Muscle layer of duodenum (tissue), 2 donors: ENCODE results near the gene CPNE7.

Source experiments
- H3K27ac ChIP-seq: one replicate; pipeline ENCODE4 v1.7.0; 2013; ENCODE audit warnings: mild to moderate bottlenecking, low read length
- H3K27me3 ChIP-seq: one replicate; pipeline ENCODE4 v1.7.0; 2013; ENCODE audit warnings: low read depth, mild to moderate bottlenecking, control low read depth, low read length
- H3K36me3 ChIP-seq, 2 donors: one replicate each; pipeline ENCODE4 v1.7.0; 2013; ENCODE audit warnings: low read length in 2 of 2, control low read depth in 1 of 2, mild to moderate bottlenecking in 1 of 2; ENCODE audit not compliant: insufficient read depth in 2 of 2, control insufficient read depth in 1 of 2
- H3K4me1 ChIP-seq, 2 donors: one replicate each; pipeline ENCODE4 v1.7.0; 2013; ENCODE audit warnings: low read length in 2 of 2, mild to moderate bottlenecking in 2 of 2, control low read depth in 1 of 2, moderate library complexity in 1 of 2; ENCODE audit not compliant: insufficient read depth in 2 of 2, control insufficient read depth in 1 of 2
- H3K4me3 ChIP-seq, 2 donors: one replicate each; pipeline ENCODE4 v1.7.0; 2013; ENCODE audit warnings: low read length in 2 of 2, low read depth in 1 of 2, mild to moderate bottlenecking in 1 of 2
- H3K9me3 ChIP-seq, 2 donors: one replicate each; pipeline ENCODE4 v1.7.0; 2013; ENCODE audit warnings: low read length in 2 of 2, control low read depth in 1 of 2, mild to moderate bottlenecking in 1 of 2; ENCODE audit not compliant: control insufficient read depth in 1 of 2
- donor health status: healthy.

The CPNE7 gene

DNA sequence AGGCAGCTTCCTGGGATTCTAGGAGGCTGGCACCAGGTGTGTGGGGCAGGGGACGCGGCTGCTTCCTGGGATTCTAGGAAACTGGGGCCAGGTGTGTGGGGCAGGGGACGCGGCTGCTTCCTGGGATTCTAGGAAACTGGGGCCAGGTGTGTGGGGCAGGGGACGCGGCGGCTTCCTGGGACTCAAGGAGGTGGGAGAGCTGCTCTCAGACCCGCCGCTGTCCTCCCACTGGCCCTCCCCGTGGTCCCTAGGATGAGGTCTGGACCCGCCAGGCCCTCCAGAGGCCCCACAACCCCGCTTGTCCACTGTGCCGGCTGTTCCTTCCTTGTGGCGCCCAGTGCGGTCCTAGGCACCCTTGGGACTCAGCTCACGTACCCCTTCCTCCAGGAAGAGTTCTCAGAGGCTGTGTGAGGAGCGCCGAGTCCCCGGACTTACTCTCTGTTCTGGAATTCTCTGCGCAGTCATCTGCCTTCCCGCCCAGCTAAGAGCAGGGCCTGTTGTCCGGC lies 38.4 kb downstream of the CPNE7 start:
- Histone ChIP-seq H3K9me3 (no peaks in the 10 kb centered on the region), H3K27me3 (no peaks in the 10 kb centered on the region), H3K36me3 (no peaks in the 10 kb centered on the region), H3K27ac (no peak overlapping the region), H3K4me3 (no peak overlapping the region), H3K4me1 (no peaks in the 10 kb centered on the region)

DNA sequence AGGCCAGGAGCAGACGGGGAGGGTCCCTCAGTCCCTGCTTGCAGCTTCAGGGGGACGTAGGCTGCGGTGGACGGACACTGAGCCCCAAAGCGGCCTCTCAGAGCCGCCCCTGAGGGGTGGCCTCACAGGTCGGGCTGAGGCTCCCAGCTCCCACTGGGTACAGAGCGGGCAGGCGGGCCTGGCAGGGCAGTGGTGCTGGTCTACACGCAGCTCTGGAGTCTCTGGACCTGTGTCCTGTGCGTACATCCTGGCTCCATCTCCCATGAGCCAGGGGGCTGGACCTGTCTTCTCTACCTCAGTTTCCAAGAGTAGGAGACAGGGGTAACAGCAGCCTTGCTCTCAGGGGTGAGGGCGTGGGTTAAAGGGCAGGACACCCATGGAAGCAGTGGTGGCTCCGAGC lies 39.6 kb downstream of the CPNE7 start:
- no peak overlapping the region for H3K27ac ChIP-seq
- no peaks in the 10 kb centered on the region for H3K4me1 ChIP-seq
- H3K27me3 ChIP-seq: no peaks in the 10 kb centered on the region
- H3K36me3 ChIP-seq: no peaks in the 10 kb centered on the region
- H3K9me3 ChIP-seq: no peaks in the 10 kb centered on the region
- H3K4me3 ChIP-seq: no peak overlapping the region

DNA sequence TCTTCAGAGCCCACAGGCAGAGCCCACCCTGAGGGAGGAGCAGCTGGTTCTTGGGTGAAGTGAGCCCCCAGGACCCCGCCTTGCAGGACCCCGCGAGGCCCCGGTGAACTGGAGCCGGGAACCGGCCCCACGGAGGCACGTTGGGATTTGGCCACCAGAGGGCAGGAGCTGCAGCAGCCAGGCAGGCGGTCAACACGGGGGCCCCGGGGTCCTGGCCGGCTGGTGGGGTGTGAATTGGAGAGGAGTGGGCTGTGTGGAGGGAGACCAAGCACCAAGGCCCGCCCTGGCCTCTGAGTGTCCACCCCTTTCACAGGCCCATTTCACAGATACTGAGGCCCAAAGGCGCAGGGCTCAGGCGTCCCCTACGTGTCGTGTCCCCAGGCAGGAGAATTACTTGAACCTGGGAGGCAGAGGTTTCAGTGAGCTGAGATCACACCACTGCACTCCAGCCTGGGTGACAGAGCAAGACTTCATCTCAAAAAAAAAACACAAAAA lies 40.1 kb downstream of the CPNE7 start:
- Histone ChIP-seq H3K4me1 (no peaks in the 10 kb centered on the region), H3K9me3 (no peaks in the 10 kb centered on the region), H3K27ac (no peak overlapping the region), H3K36me3 (no peaks in the 10 kb centered on the region), H3K4me3 (no peak overlapping the region), H3K27me3 (no peaks in the 10 kb centered on the region)

DNA sequence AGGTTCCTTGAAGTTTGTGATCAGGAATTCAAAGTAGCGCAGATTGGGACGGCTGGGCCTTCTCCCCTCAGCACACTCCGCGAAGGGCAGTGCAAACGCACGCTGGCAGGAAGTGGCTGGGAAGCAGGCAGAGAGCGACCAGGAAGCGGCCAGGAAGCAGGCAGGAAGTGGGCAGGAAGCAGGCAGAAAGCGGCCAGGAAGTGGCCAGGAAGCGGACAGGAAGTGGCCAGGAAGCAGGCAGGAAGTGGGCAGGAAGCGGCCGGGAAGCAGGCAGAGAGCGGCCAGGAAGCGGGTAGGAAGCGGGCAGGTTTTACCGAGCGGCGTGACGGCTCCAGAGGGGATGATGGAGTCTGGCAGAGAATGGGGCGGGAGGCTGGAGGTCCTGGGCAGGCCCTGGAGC lies 41.1 kb downstream of the CPNE7 start:
- Histone ChIP-seq H3K36me3 (no peaks in the 10 kb centered on the region), H3K27me3 (no peaks in the 10 kb centered on the region), H3K27ac (no peak overlapping the region), H3K9me3 (no peaks in the 10 kb centered on the region), H3K4me3 (no peak overlapping the region), H3K4me1 (no peaks in the 10 kb centered on the region)

DNA sequence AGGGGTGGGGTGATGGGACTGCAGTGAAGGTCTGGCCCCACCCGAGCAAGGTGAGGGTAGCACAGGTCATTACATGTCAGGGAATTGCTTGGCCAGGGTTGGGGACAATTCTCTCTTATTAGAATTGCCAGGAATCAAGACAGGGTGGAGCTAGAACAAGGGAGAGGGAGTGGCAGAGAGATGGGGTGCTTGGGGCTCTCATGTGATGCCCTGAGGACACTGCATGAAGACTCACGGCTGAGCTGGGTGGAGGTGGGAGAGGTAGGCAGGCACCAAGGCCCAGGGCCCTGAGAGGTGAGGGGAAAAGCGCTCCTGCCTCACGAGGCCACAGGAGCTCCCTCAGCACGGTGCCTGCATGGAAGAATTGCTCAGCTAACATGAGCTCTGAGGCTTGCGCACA lies 41.5 kb downstream of the CPNE7 start:
- Histone ChIP-seq H3K27ac (no peak overlapping the region), H3K27me3 (no peaks in the 10 kb centered on the region), H3K9me3 (no peaks in the 10 kb centered on the region), H3K4me3 (no peak overlapping the region), H3K4me1 (no peaks in the 10 kb centered on the region), H3K36me3 (no peaks in the 10 kb centered on the region)

DNA sequence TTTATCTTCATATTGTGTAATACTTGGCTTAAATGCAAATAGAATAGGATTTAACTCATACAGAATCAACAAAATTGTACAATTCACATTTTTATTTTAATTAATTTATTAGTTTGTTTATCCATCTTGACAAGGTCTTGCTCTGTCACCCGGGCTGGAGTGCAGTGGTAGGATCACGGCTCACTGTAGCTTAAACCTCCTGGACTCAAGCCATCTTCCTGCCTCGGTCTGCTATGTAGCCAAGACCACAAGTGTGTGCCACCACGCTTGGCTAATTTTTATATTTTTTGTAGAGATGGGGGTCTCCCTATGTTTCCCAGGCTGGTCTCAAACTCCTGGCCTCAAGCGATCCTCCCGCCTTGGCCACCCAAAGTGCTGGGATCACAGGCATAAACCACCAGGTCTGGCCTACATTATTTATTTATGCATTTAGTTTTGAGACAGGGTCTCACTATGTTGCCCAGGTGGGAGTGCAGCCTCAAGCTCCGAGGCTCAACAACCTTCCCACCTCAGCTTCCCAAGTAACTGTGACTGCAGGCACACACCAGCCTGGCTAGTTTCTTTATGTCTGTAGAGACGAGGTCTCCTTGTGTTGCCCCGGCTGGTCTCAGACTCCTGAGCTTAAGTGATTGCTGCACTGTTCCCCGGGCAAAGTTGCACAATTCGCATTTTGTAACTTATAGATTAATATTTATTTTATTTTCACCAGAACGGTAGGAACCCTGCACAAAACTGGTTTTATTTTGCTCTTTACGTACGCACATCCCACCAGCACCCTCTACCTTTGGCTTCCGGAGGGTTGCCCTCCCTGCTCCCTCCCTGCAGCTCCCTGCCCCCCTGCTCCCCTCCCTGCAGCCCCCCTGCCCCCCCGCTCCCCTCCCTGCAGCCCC lies 42.8 kb downstream of the CPNE7 start:
- Histone ChIP-seq H3K4me1 (no peaks in the 10 kb centered on the region), H3K27ac (no peak overlapping the region), H3K36me3 (no peaks in the 10 kb centered on the region), H3K4me3 (no peak overlapping the region), H3K9me3 (no peaks in the 10 kb centered on the region), H3K27me3 (no peaks in the 10 kb centered on the region)

DNA sequence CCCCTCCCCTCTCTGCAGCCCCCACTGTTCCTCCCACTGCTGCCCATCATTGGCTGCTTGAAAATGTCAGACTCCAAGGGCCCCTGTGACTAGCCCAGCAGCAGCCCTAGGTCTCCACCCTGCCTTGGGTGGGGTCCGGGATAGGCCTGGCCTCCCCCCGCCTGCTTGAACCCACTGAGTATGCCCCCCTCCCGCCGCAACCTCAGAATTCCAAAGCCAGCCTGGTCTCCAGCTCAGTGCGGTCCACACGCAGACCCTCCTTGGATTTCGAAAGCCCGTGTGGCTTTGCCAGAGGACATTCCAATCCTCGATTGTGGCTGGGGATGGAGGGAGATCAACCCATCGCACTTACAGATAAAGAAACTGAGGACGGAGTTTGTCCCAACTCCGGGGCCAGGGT lies 44.3 kb downstream of the CPNE7 start:
- no peak overlapping the region for H3K4me3 ChIP-seq
- no peak overlapping the region for H3K27ac ChIP-seq
- H3K9me3 ChIP-seq: no peaks in the 10 kb centered on the region
- no peaks in the 10 kb centered on the region for H3K27me3 ChIP-seq
- H3K36me3 ChIP-seq: no peaks in the 10 kb centered on the region
- H3K4me1 ChIP-seq: no peaks in the 10 kb centered on the region

DNA sequence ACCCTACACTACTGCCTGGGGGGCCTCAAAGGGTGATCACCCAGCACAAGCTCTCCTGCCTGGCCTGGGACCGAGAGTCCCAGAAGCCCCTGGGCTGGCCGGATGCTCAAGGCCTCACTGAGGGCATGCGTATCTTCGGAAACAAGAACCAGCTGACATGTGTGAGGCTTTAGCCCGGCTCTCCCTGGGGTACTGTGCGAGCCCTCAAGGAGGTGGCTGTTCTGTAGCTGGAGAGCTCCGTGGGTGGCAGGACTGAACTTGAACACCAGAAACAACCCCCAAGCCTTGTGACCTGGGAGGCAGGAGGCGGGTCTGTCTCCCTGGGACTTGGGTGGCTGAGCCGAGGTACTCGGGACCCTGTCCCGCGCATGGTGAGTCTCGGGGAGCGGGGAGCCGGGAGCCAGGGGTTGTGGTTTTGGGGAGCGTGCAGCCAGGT lies 44.9 kb downstream of the CPNE7 start:
- H3K36me3 ChIP-seq: no peaks in the 10 kb centered on the region
- H3K9me3 ChIP-seq: no peaks in the 10 kb centered on the region
- no peak overlapping the region for H3K4me3 ChIP-seq
- no peaks in the 10 kb centered on the region for H3K4me1 ChIP-seq
- no peak overlapping the region for H3K27ac ChIP-seq
- no peaks in the 10 kb centered on the region for H3K27me3 ChIP-seq

DNA sequence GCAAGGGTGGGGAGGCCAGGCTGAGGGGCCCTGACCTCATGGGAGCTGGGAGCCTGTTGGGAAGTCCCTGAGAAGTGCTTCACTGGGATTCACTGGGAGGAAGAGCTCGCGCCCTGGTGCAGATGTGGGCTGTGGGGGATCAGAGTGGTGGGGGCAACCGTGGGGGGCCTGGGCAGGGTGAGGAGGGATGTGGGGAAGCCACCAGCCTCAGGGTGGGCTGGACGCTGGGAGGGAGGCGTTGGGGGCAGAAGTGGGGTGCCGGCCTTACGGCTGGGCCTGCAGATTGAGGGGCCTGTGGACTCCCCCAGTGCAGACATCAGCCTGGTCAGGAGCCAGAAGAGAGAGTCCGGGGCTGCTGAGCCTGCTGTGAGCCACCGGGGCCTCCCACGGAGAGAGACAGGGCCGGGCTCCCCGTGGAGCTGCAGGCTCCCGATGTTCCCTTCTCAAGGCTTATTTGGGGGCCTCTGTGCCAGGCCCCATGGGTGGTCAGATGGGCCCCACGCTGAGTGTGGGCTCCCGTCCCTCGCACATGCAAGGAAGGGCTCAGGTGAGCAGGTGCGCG lies 45.7 kb downstream of the CPNE7 start:
- Histone ChIP-seq H3K9me3 (no peaks in the 10 kb centered on the region), H3K27me3 (no peaks in the 10 kb centered on the region), H3K27ac (no peak overlapping the region), H3K4me1 (no peaks in the 10 kb centered on the region), H3K4me3 (no peak overlapping the region), H3K36me3 (no peaks in the 10 kb centered on the region)

DNA sequence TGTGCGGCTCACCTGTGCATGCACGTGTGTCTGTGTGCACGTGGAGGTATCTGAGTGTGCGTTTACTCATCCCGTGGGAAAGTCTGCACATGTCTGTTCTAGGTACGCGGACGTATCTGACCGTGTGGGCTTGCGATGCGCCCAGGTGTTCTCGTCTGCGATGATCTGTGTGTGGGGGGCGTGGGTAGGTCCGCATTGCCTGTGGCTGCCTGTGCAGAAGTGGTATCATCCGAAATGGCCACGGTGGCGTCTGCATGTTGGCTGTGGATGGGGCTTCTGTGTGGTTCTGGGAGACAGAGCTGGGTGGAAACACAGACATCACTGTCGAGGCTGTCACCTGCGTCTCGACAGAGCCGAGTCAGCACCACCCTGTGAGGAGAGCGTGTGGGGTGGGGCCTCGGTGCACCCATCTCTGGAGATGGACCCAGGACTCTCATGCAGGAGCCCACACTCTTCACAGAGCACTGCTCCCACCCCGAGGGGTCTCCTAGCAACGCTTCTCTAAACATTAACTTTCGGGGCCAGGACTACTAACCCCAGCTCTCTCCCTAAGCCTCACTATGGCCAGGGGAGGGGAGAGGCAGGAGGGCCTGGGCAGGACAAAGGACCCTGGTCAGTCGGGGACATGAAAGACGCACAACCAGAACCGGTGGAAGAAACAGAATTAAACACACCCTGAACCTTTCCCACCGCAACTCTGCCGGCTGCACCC lies 46.3 kb downstream of the CPNE7 start:
- Histone ChIP-seq H3K9me3 (no peaks in the 10 kb centered on the region), H3K27me3 (no peaks in the 10 kb centered on the region), H3K4me3 (no peak overlapping the region), H3K36me3 (no peaks in the 10 kb centered on the region), H3K27ac (no peak overlapping the region), H3K4me1 (no peaks in the 10 kb centered on the region)

DNA sequence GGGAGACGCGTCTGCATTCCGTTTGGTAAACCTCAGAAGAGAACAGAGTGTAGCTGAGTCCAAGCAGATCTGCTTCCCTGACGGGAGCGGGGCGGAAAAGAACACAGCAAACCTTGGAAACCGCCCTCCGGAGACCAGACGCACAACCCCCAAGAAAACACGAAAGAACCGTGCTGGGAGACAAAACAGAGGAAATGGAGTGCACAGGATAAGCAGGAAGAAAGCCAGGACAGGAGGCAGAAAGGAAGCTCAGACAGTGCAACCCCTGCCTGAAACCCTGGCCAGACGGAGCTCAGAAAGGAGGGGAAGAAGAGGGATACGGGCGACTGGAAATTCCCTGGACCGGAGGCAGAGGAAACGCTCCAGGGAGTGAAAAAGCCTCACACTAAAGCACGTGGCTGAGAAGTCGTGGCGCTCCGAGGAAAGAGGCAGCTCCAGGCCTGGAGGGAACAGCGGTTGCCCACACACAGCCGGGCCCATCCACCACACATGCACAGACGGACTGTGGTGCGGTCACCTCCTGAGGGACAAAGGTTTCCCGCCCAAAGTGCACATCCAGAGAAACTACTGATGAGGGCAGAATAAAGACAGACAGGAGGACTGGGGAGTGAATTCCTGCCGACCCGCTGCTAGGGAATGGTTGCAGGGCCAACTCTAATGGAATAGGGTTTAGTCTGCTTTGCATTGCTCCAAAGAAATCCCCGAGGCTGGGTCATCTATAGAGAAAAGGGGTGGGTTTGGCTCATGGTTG lies 48.1 kb downstream of the CPNE7 start:
- Histone ChIP-seq H3K36me3 (no peaks in the 10 kb centered on the region), H3K9me3 (no peaks in the 10 kb centered on the region), H3K27ac (no peak overlapping the region), H3K27me3 (no peaks in the 10 kb centered on the region), H3K4me1 (no peaks in the 10 kb centered on the region), H3K4me3 (no peak overlapping the region)
